ENCODE measurements around the gene LMNB1. TPM values are rescaled to one million over a fixed set of nuclear protein-coding genes. Genes with fewer than 3 reads are reported as not detected.

Gene LMNB1
- total and polyA plus RNA-seq, 2 of the 13 experiments (the other 11 are each of a cell fraction or from before 2014, with no cell fraction given): 12.5 to 159 TPM

DNA sequence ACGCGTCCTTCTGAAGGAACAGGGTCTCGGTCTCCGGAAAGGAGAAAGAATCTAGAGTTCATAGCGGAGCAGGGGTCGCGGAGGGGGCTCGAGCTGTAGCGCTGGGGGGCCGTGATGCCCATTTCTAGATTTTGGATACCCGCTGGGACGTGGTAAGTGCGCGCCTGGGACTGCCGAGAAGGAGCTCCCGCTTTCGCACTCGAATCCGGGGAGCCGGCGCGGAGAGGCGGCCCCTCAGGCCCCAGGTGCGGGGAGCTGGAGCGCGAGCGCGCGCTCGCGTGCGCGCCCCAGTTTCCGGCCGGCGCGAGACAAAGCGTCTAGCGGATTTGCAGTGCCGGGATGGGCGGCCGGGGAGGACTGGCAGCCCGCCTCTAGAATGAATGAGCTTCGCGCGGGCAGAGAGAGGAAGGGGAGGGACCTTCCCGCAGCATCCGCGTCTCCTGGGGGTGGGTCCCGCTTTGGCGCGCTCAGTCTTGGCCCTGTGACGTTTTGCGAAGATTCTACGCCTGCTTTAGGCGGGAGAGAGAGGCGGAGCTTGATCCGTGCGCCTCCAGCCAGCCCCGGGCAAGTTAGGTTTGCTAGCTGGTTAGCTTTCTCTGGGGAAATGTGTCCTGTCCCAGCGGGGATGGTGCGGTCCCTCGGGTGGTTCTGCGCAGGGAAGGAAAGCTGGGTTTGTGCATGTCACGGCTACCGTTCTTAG, 1.2 kb downstream of the LMNB1 start (continued):
- TF ChIP-seq SP140L (CRISPR knock-in tag; IDR thresholded peaks at IDR 0.05; ENCODE audit: borderline replicate concordance) (no peak), ZFP36L1 (CRISPR knock-in tag; IDR thresholded peaks at IDR 0.05) (peak; percentile 23; the same call in 1 of the 2 replicates), SOX5 (CRISPR knock-in tag; IDR thresholded peaks at IDR 0.05; ENCODE audit: borderline replicate concordance) (no peak; the same call in 1 of the 2 replicates), ZSCAN25 (CRISPR knock-in tag; IDR thresholded peaks at IDR 0.05) (no peak), HMGA1 (CRISPR knock-in tag; conservative IDR thresholded peaks at IDR 0.05) (no peak), THAP11 (CRISPR knock-in tag; IDR thresholded peaks at IDR 0.05) (peak; percentile 38; the same call in 1 of the 2 replicates), ZNF546 (CRISPR knock-in tag; conservative IDR thresholded peaks at IDR 0.05) (no peak), ZNF281 (CRISPR knock-in tag; IDR thresholded peaks at IDR 0.05; ENCODE audit: borderline replicate concordance) (no peak), IKZF4 (CRISPR knock-in tag; IDR thresholded peaks at IDR 0.05; ENCODE audit: borderline replicate concordance, low read depth, not compliant biosample characterization) (no peak), ZNF354B (CRISPR knock-in tag; IDR thresholded peaks at IDR 0.05) (no peak), REPIN1 (CRISPR knock-in tag; IDR thresholded peaks at IDR 0.05; ENCODE audit: borderline replicate concordance, low read depth) (no peak), ZNF143 (CRISPR knock-in tag; IDR thresholded peaks at IDR 0.05) (no peak), CHD4 (IDR thresholded peaks at IDR 0.05; ENCODE audit: borderline replicate concordance, low read length) (no peak), MAFF (IDR thresholded peaks at IDR 0.05; ENCODE audit: low read depth, low read length) (no peak), ZIK1 (CRISPR knock-in tag; IDR thresholded peaks at IDR 0.05; ENCODE audit: borderline replicate concordance, low read depth) (peak; percentile 11; the same call in 1 of the 2 replicates), BCL6 (CRISPR knock-in tag; IDR thresholded peaks at IDR 0.05) (no peak)
- TF ChIP-seq, protein P1, sequence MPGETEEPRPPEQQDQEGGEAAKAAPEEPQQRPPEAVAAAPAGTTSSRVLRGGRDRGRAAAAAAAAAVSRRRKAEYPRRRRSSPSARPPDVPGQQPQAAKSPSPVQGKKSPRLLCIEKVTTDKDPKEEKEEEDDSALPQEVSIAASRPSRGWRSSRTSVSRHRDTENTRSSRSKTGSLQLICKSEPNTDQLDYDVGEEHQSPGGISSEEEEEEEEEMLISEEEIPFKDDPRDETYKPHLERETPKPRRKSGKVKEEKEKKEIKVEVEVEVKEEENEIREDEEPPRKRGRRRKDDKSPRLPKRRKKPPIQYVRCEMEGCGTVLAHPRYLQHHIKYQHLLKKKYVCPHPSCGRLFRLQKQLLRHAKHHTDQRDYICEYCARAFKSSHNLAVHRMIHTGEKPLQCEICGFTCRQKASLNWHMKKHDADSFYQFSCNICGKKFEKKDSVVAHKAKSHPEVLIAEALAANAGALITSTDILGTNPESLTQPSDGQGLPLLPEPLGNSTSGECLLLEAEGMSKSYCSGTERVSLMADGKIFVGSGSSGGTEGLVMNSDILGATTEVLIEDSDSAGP (CRISPR knock-in tag; IDR thresholded peaks at IDR 0.05; ENCODE audit: borderline replicate concordance): peak; percentile 71; the same call in 1 of the 2 replicates
- TF ChIP-seq, protein P2, sequence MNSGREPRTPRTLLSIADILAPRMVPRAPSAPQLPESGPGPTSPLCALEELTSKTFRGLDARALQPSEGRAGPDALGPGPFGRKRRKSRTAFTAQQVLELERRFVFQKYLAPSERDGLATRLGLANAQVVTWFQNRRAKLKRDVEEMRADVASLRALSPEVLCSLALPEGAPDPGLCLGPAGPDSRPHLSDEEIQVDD (CRISPR knock-in tag; IDR thresholded peaks at IDR 0.05; ENCODE audit: borderline replicate concordance): no peak; the same call in 1 of the 2 replicates
- TF ChIP-seq, protein P3, sequence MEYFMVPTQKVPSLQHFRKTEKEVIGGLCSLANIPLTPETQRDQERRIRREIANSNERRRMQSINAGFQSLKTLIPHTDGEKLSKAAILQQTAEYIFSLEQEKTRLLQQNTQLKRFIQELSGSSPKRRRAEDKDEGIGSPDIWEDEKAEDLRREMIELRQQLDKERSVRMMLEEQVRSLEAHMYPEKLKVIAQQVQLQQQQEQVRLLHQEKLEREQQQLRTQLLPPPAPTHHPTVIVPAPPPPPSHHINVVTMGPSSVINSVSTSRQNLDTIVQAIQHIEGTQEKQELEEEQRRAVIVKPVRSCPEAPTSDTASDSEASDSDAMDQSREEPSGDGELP (IDR thresholded peaks at IDR 0.05; ENCODE audit: borderline replicate concordance, low read depth): no peak
- TF ChIP-seq, protein P4, sequence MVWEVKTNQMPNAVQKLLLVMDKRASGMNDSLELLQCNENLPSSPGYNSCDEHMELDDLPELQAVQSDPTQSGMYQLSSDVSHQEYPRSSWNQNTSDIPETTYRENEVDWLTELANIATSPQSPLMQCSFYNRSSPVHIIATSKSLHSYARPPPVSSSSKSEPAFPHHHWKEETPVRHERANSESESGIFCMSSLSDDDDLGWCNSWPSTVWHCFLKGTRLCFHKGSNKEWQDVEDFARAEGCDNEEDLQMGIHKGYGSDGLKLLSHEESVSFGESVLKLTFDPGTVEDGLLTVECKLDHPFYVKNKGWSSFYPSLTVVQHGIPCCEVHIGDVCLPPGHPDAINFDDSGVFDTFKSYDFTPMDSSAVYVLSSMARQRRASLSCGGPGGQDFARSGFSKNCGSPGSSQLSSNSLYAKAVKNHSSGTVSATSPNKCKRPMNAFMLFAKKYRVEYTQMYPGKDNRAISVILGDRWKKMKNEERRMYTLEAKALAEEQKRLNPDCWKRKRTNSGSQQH (CRISPR knock-in tag; IDR thresholded peaks at IDR 0.05; ENCODE audit: low read depth): peak; percentile 94
- TF ChIP-seq, protein P5, sequence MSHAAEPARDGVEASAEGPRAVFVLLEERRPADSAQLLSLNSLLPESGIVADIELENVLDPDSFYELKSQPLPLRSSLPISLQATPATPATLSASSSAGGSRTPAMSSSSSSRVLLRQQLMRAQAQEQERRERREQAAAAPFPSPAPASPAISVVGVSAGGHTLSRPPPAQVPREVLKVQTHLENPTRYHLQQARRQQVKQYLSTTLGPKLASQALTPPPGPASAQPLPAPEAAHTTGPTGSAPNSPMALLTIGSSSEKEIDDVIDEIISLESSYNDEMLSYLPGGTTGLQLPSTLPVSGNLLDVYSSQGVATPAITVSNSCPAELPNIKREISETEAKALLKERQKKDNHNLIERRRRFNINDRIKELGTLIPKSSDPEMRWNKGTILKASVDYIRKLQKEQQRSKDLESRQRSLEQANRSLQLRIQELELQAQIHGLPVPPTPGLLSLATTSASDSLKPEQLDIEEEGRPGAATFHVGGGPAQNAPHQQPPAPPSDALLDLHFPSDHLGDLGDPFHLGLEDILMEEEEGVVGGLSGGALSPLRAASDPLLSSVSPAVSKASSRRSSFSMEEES (CRISPR knock-in tag; IDR thresholded peaks at IDR 0.05): no peak
